ENCODE measurements around the gene TRPM8.

TRPM8 gene

GRCh38 chr2:234002281-234002680, 85.1 kb downstream of the TRPM8 start:
- DNase-seq (ENCODE audit: low read depth), result no peak

GRCh38 chr2:234003972-234004617, 86.9 kb downstream of the TRPM8 start:
- no peak for DNase-seq (ENCODE audit: low read depth)

GRCh38 chr2:234005126-234005525, 88.0 kb downstream of the TRPM8 start:
- DNase-seq (ENCODE audit: low read depth), result no peak

DNA sequence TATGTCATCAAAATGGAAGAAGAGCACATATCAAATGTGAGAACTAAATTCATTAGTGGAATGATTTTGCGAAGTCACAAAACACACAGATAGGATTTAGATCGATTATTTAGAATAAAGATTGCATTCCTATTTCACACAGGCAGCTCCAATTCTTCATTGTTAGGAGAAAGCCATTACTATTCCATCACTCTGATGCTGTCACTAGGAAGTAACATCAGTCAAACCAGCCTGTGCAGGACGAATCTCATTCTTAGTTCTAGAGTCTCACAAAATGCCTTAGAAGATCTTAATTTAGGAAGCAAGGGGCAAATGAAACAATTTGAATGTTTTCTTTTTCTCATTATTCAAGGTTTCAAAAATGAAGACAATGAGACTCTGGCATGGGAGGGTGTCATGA, 89.3 kb downstream of the TRPM8 start:
- no peak for DNase-seq (ENCODE audit: low read depth)

DNA sequence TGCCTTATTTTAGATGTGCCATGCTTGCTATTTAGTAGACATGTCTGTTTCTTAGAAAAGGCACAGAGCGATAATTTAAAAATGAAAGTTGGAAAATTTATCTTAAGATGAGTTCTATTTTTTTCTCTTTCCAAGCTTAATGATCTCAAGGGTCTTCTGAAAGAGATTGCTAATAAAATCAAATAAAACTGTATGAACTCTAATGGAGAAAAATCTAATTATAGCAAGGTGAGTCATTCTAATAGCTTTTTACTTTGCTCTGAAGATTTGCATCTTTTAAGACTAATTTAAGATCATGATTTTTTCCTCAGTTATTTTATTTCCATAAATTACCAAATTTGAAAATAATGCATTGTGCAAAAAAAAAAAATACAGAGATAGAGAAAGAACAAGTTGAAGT, 97.3 kb downstream of the TRPM8 start:
- no peak for DNase-seq (ENCODE audit: low read depth)

- no peak for DNase-seq (ENCODE audit: low read depth)
These were observed 98.7 kb downstream of the TRPM8 start for GRCh38 chr2:234015861-234016260.

- no peak for DNase-seq (ENCODE audit: low read depth)
These were observed 102.7 kb downstream of the TRPM8 start for GRCh38 chr2:234019896-234020295.

GRCh38 chr2:234020332-234020731, 103.2 kb downstream of the TRPM8 start:
- no peak for DNase-seq (ENCODE audit: low read depth)

DNA sequence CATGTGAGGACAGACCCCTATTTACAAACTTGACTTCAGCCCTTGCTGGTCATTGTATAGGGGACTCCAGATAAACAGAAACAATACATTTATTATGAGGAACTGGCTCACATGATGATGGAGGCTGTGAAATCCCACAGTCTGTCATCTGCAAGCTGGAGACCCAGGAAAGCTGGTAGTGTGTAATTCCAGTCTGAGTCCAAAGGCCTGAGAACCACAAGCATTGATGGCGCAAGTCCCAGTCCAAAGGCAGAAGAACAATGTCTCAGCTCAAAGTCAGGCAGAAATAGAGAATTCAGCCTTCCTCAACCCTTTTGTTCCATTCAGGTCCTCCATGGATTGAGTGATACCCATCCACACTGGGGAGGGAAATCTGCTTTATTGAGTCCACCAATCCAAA, 105.3 kb downstream of the TRPM8 start:
- DNase-seq (ENCODE audit: low read depth), result no peak

- DNase-seq (ENCODE audit: low read depth), result no peak
These were observed 107.1 kb downstream of the TRPM8 start for GRCh38 chr2:234024304-234024703.

DNA sequence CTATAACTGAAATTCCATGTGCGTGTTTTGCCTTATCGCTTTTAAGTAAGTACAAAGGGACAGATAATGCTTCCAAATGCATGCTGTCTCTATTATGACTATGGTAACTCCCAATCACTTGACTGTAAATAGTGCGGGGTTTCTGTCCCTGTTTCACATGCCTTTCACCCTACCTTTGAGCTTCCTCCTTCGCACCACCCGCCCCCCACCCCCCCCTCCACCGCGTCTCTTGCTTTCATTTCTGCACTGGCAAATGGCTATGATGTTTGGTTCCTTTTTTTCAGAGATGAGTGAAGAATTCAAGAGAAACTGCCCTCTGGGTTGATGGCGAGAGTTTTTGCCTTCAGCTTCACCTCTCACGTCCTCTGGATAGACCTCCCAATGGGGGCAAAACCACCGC, 108.3 kb downstream of the TRPM8 start:
- DNase-seq (ENCODE audit: low read depth), result no peak

- no peak for DNase-seq (ENCODE audit: low read depth)
These were observed 108.8 kb downstream of the TRPM8 start for GRCh38 chr2:234025891-234026401.

DNA sequence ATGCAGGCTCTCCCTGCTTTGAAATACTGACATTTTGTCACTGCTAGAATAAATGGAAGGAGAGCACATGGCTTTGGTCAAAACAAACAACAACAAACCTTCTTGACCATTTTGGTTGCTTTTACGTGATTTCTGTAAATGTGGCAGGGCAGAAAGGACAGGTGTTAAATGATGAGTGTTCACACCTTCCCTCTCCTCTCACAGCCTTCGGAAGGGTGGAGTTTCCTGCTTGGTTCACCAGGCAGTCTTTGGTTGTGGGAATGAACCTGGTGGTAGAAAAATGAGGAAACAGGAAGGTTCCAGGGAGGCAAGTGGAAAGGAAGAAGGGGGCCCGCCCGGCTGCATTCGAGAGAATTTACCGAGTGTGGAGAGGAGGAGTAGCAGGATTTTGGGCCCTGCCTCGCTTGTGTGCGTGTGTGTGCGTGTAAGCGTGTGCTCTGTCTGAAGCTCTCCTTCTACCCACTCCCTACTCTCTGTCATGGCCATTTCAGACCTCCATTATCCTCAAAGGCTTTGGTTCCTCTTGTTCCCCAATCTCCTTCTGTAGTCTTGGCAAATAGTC, 109.6 kb downstream of the TRPM8 start:
- no peak for DNase-seq (ENCODE audit: low read depth)

DNA sequence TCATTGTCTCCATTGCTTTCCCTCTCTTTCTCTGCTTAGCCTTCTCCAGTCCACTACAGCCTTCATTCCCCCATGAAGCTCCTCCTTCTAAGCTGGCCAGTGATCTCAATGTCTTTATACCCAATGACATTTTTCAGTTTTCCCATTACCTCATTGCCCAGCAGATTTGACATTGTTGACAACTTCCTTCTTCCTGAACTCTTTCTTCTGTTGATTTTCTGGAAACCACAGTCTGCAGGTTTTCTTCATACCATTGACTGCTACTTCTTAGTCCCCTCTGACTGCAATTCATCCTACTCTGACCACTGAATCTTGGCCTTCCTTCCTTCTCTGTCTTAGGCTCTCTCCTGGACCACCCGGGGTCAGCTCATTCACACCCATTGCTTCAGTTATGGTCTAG, 110.5 kb downstream of the TRPM8 start:
- no peak for DNase-seq (ENCODE audit: low read depth)

DNA sequence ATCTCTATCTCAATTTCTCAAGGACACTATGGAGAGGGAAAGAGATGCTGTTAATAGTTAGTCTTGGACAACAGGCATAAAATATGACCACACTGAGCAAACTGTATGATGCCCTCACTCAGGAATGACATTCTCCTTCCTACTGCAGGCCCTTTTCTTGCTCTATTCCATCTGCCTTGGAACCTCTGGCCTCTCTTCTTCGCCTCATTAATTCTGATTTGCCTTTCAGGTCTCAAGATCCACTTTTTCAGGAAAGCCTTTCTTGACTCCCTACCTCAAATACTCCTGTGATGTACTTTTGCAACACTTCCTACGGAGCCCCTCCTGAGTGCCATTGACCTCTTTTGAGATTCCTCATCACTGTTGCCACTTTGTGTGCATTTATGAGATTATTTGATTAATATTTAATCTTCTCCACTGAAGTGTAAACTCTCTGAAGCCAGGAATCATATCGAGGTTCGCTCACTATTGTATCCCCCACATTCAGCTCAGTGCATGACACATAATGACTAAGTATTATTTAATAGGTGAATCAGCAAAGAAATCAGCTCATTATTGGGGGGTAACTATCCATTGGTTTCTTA, 112.1 kb downstream of the TRPM8 start:
- DNase-seq (ENCODE audit: low read depth), result no peak

DNA sequence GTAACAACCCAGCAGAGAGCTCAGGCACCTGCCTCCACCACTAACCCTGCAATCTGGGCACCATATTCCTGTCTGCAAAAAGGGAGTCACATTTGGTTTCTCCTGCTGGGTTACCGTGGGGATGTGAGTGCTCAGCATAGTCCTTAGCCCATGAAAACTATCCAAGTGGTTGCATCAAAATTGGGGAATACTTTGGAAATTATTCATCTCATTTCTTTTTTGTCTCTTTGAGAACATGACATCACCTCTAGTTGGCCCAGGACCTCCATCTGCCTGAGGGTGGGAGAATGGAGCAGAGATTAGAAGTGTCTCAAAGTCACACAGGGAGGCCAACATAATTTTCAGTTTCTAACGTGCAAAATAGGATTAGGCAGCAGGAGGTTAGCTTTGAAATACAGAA, 114.0 kb downstream of the TRPM8 start:
- DNase-seq (ENCODE audit: low read depth), result no peak

DNA sequence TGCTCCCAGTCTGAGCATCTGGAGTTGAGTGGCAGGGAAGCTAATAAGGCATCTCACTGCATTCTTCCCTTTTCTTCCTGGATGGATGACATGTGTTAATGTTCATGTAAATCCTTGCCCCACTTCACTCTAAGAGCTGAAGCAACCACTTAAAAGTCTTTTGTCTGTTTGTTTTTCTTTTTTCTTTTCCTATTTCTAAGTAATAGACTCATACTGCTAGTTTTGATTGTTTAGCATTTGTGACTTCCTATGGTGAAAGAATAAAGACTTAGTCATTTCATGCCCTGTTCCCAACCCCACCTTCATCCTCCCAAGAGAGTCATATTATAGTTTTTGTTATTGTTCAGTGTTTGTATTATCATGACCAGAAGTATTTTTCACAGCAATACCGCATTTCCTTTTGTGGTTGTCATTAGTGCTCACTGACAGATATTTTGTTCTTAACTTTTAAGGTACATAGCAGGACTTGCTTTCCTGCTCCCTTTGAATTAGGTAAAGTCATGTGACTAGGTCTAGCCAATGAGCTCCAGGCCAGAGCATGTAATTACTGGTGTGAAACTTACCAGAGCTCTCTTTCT, 115.2 kb downstream of the TRPM8 start:
- no peak for DNase-seq (ENCODE audit: low read depth)

GRCh38 chr2:234033174-234033573, 116.0 kb downstream of the TRPM8 start:
- DNase-seq (ENCODE audit: low read depth), result no peak

DNA sequence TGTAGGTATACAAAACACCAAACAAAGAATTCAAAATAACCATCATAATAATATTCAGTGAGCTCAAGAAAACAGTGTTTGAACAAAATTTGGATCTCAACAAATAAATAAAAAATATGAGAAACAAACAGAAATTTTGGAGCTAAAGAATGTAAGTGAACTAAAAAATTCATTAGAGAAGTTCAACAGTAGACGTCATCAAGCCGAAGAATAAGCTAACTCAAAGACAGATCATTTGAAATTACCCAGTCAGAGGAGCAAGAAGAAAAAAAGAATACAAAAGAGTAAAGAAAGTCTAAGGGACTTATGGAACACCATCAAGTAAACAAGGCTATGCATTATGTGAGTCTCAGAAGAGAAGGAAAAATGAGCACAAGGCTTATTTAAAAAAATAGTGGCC, 116.7 kb downstream of the TRPM8 start:
- no peak for DNase-seq (ENCODE audit: low read depth)

DNA sequence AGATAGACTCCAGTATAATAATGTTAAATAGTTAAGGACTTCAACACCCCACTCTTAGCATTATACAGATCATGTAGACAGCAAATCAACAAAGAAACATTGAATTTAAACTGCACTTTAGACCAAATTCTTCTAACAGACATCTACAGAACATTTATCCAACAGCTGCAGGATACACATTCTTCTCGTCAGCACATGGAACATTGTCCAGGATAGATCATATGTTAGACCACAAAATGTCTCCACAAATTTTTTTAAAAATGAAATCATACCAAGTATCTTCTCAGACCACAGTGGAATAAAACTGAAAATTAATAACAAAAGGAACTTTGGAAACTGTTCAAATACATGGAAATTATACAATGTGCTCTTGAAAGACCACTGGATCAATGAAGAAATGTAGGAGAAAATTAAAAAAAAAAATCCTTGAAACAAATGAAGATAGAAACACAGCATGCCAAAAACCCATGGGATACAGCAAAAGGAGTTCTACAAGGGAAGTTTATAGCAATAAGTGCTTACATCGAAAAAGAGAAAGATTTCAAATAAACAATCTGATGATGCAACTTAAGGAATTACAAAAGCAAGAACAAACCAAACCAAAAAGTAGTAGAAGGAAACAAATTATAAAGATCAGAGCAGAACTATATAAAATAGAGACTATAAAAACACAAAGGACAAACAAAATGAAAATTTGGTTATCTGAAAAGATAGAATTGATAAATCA, 121.1 kb downstream of the TRPM8 start:
- DNase-seq (ENCODE audit: low read depth), result no peak

DNA sequence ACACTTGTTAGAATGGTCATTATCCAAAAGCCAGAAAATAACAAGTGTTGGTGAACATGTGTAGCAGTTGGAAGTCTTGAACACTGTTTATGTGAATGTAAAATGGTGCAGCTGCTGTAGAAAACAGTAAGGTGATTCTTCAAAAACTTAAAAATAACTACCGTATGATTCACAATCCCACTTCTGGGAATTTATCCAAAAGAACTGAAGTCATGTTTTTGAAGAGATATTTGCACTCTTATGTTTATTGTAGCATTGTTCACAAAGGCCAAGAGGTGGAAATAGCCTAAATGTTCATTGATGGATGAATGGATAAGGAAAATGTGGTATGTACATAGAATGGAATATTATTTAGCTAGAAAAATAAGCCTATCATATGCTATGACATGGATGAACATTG, 127.0 kb downstream of the TRPM8 start:
- DNase-seq (ENCODE audit: low read depth), result no peak

DNA sequence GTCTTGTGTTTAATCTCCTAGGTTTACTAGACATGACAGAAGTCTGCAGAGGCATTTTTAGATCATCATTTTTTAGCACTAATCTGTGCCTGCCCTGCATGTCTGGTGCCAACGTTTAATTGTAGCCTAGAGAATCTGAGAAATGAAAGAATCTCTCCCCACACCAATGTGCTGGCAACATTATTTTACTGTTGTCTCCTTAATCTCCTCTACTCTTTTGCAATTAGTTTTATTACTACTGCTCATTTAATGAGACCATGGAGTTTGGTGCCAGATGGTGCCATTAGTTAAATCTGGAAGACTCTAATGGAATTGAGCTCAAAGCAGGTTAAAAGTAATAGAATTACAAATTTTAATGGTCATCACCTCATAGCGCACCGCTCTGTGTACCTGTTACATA, 129.3 kb downstream of the TRPM8 start:
- no peak for DNase-seq (ENCODE audit: low read depth)

DNA sequence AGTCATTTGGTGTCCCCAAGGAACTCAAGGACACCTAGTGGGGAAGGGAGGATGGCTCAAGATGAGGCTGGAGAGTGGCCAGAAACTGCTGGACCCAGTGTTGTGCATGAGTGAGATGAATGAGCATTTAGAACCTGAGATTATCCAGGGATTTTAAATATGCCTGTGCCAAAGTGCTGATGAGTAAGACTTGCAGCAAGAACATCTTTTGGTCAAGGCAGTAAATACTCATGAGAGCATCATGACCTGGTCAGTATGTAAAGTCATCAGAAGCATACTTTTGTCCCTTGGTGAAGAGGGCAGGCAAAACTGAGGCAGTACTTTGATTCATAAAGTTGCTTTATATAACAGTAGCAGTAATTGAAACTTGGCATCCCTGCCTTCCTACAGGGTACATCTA, 130.2 kb downstream of the TRPM8 start:
- DNase-seq (ENCODE audit: low read depth), result no peak
